ENCODE data around the gene GPR33.

- TF ChIP-seq CTCF (IDR thresholded peaks at IDR 0.05) (no peak), POLR2A (IDR thresholded peaks at IDR 0.05) (no peak)
Measured at GRCh38 chr14:31530136-31530535, 42.3 kb upstream of the GPR33 start.
